DMS114 treated with DMSO at 0.1 percent for 48 hours (cell line): Measurements from ENCODE around the gene TNXB.
"Not testable (repeated sequence)": the region's sequence is repeated elsewhere in the genome, so short reads cannot be mapped to it uniquely, and the experiment has no call there.

ENCODE experiments used
- DNase-seq: peaks from one replicate; lab custom pipeline; 2025; ENCODE audit not compliant: unreplicated experiment; lab: John Stamatoyannopoulos, UW

The TNXB gene

GRCh38 chr6:32042276-32042675, 66.9 kb downstream of the TNXB start:
- not testable (repeated sequence) for DNase-seq

GRCh38 chr6:32041385-32041784, 67.8 kb downstream of the TNXB start:
- not testable (repeated sequence) for DNase-seq

- DNase-seq = not testable (repeated sequence)
Measured at GRCh38 chr6:32041050-32041321, 68.2 kb downstream of the TNXB start.

GRCh38 chr6:32040299-32041049, 68.7 kb downstream of the TNXB start:
- DNase-seq = not testable (repeated sequence)

- not testable (repeated sequence) for DNase-seq
Measured at GRCh38 chr6:32039321-32040274, 69.5 kb downstream of the TNXB start.

GRCh38 chr6:32038878-32039277, 70.3 kb downstream of the TNXB start:
- DNase-seq = not testable (repeated sequence)

- not testable (repeated sequence) for DNase-seq
Measured at GRCh38 chr6:32037598-32038524, 71.3 kb downstream of the TNXB start, which contains the start of gene CYP21A2. Gene CYP21A2 (plus strand): TSS chr6:32038415. CDS start chr6:32038423, 8 bp downstream.

GRCh38 chr6:32037136-32037535, 72.0 kb downstream of the TNXB start:
- DNase-seq = not testable (repeated sequence)

GRCh38 chr6:32035283-32036013, 73.7 kb downstream of the TNXB start:
- DNase-seq = not testable (repeated sequence)

GRCh38 chr6:32029553-32029952, 79.6 kb downstream of the TNXB start:
- DNase-seq = not testable (repeated sequence)

- DNase-seq = not testable (repeated sequence)
Measured at GRCh38 chr6:32028631-32029030, 80.5 kb downstream of the TNXB start.

GRCh38 chr6:32022100-32022499, 87.0 kb downstream of the TNXB start:
- DNase-seq = not testable (repeated sequence)

GRCh38 chr6:32014547-32014946, 94.6 kb downstream of the TNXB start, which contains the start of gene C4B:
Gene C4B (plus strand): TSS chr6:32014795. CDS start chr6:32014846, 51 bp downstream.
- DNase-seq = not testable (repeated sequence)

- not testable (repeated sequence) for DNase-seq
Measured at GRCh38 chr6:32013738-32014137, 95.4 kb downstream of the TNXB start.

- not testable (repeated sequence) for DNase-seq
Measured at GRCh38 chr6:32012941-32013617, 96.1 kb downstream of the TNXB start.

- DNase-seq = not testable (repeated sequence)
Measured at GRCh38 chr6:32010856-32011530, 98.1 kb downstream of the TNXB start.

GRCh38 chr6:32009537-32009936, 99.6 kb downstream of the TNXB start:
- DNase-seq = not testable (repeated sequence)

GRCh38 chr6:32008616-32009015, 100.5 kb downstream of the TNXB start:
- not testable (repeated sequence) for DNase-seq

- DNase-seq = not testable (repeated sequence)
Measured at GRCh38 chr6:32008037-32008436, 101.1 kb downstream of the TNXB start.
